ENCODE results near the gene EFHC2. TPM values are rescaled to one million over a fixed set of nuclear protein-coding genes. Genes with fewer than 3 reads are reported as not detected.

The EFHC2 gene
- total and polyA plus RNA-seq, 2 of the 8 experiments (the other 6 are each of a cell fraction or from before 2014, with no cell fraction given), result 1.8 to 3.4 TPM

DNA sequence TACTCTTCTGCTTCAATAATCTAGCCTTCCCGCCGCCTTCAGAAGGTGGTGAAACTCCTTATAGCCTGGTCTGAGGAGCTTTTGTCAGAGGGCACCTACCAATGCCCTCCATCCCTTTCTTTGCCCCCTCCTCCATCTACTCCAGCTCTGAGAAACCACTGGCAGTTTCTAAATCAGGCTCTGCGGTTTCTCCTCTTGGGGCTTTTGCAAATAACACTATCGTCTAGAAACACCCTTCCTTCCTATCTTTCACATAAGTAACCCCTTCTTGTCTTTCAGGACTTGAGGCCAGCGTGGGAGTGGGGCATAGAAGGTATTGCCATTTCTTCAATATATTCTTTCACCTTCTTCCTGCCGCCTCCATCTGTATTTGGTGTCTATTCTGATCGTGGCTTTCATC, 1.2 kb upstream of the EFHC2 start:
- Histone ChIP-seq H2BK20ac (ENCODE audit: low read length) (no peak overlapping the region), H2BK12ac (ENCODE audit: low read depth, low read length) (no peak overlapping the region), H3K36me3 (ENCODE audit: control insufficient read depth in 2 of 4, insufficient read depth in 4 of 4, low read length in 3 of 4) (no peaks in the 10 kb centered on the region), H4K5ac (ENCODE audit: insufficient read length, low read depth, low read length) (no peak overlapping the region), H4K91ac (replicated peaks; ENCODE audit: insufficient read length, low read length) (no peak overlapping the region), H3K56ac (replicated peaks; ENCODE audit: insufficient read length, low read depth, low read length) (no peak overlapping the region), H3K9ac (replicated peaks in 1 of 4; ENCODE audit: extremely low read depth in 1 of 4, low read depth in 3 of 4, low read length in 3 of 4) (no peak overlapping the region), H3K27ac (ENCODE audit: low read depth, low read length) (no peak overlapping the region), H4K8ac (ENCODE audit: extremely low read depth, insufficient read depth, low read length) (no peak overlapping the region), H2BK120ac (replicated peaks; ENCODE audit: low read depth, low read length) (no peak overlapping the region), H3K79me2 (ENCODE audit: control insufficient read depth in 1 of 2, insufficient read depth in 2 of 2, low read length in 2 of 2) (no peaks in the 10 kb centered on the region), H2AK5ac (ENCODE audit: low read depth, low read length) (no peak overlapping the region), H3K9me3 (ENCODE audit: insufficient read depth in 2 of 2, low read depth in 1 of 2, low read length in 1 of 2) (no peaks in the 10 kb centered on the region), H3K27me3 (replicated peaks in 1 of 4; ENCODE audit: control insufficient read depth in 3 of 4, extremely low read depth in 1 of 4, insufficient read depth in 3 of 4, low read length in 3 of 4) (no peaks in the 10 kb centered on the region), H4K20me1 (replicated peaks in 1 of 2; ENCODE audit: control insufficient read depth in 1 of 2, insufficient read depth in 2 of 2, low read length in 2 of 2) (no peaks in the 10 kb centered on the region), H2BK15ac (ENCODE audit: low read length) (no peak overlapping the region), H3K4me3 (ENCODE audit: extremely low read depth in 1 of 4, insufficient read depth in 2 of 4, low read depth in 3 of 4, low read length in 4 of 4) (no peak overlapping the region), H3K4ac (replicated peaks; ENCODE audit: insufficient read length, low read depth, low read length) (no peak overlapping the region), H2AFZ (ENCODE audit: low read length) (no peak overlapping the region), H3K14ac (ENCODE audit: insufficient read length) (no peak overlapping the region), H3K79me1 (ENCODE audit: low read depth, low read length) (no peaks in the 10 kb centered on the region), H2BK5ac (ENCODE audit: low read depth, low read length) (no peak overlapping the region), H3K23ac (ENCODE audit: insufficient read length) (no peak overlapping the region), H3K4me1 (replicated peaks in 1 of 4; ENCODE audit: control insufficient read depth in 3 of 4, insufficient read depth in 4 of 4, low read length in 3 of 4) (0 out of 7 replicates have a peak, but pooled peaks cover 0 to 2% (median 0%) of the 10 kb centered on the region in 4 experiments), H3K18ac (ENCODE audit: extremely low read depth, low read length) (no peak overlapping the region), H3K23me2 (ENCODE audit: low read depth, low read length) (no peaks in the 10 kb centered on the region), H3K4me2 (ENCODE audit: insufficient read depth in 1 of 2, low read depth in 2 of 2, low read length in 2 of 2) (no peak overlapping the region; a peak in 1 of 4 replicates)
- DNase-seq (ENCODE audit: low read depth in 1 of 2, low spot score in 2 of 2) (no peak), FAIRE-seq (no peak)
- 79% methylated on average over 4 of the region's 7 CpGs; no CpG with 5 or more reads in 1 of the 2 experiments for WGBS, 2 experiments (ENCODE audit: extremely low coverage in 1 of 2, insufficient coverage in 1 of 2, insufficient read length in 1 of 2, insufficient replicate concordance in 2 of 2, low coverage in 1 of 2, low lambda C conversion rate in 2 of 2, missing lambda C conversion rate in 1 of 2)
- POLR2A ChIA-PET (ENCODE audit: partially characterized antibody), result no interaction called here
- CTCF ChIA-PET (ENCODE audit: partially characterized antibody), result no interaction called here
- no peak for TF ChIP-seq CBX8 (IDR thresholded peaks at IDR 0.05; ENCODE audit: borderline replicate concordance, low read depth, low read length)
